Parathyroid adenoma (tissue), 2 donors: Measurements from ENCODE around the gene STIM1.
A peak's percentile ranks its signal among the peaks of the same experiment; 100 is the strongest.

Source experiments
- H2AFZ ChIP-seq: fragments of 300-600 bp; sonication (generic); one replicate; pipeline ENCODE4 v1.7.0; 2017; ENCODE audit warnings: antibody characterized with exemption, mild to moderate bottlenecking
- H3K27ac ChIP-seq: fragments of 300-600 bp; sonication (generic); one replicate; pipeline ENCODE4 v1.7.0; 2017
- H3K27me3 ChIP-seq: fragments of 300-600 bp; sonication (generic); one replicate; pipeline ENCODE4 v1.7.0; 2017; ENCODE audit warnings: low read length; ENCODE audit not compliant: control insufficient read depth, insufficient read depth
- H3K36me3 ChIP-seq: fragments of 300-600 bp; sonication (generic); one replicate; pipeline ENCODE4 v1.7.0; 2017; ENCODE audit warnings: low read length; ENCODE audit not compliant: control insufficient read depth, insufficient read depth
- H3K4me1 ChIP-seq: fragments of 300-600 bp; sonication (generic); one replicate; pipeline ENCODE4 v1.7.0; 2017; ENCODE audit warnings: control low read depth
- H3K4me2 ChIP-seq: fragments of 300-600 bp; sonication (generic); one replicate; pipeline ENCODE4 v1.7.0; 2017; ENCODE audit warnings: low read length
- H3K4me3 ChIP-seq: fragments of 300-600 bp; sonication (generic); one replicate; pipeline ENCODE4 v1.7.0; 2017; ENCODE audit warnings: low read depth, low read length
- H3K79me2 ChIP-seq: fragments of 300-600 bp; sonication (generic); one replicate; pipeline ENCODE4 v1.7.0; 2017; ENCODE audit warnings: control low read depth
- H3K9ac ChIP-seq: fragments of 300-600 bp; sonication (generic); one replicate; pipeline ENCODE4 v1.7.0; 2017; ENCODE audit warnings: mild to moderate bottlenecking
- H3K9me3 ChIP-seq: fragments of 300-600 bp; sonication (generic); one replicate; pipeline ENCODE4 v1.7.0; 2017; ENCODE audit warnings: low read length; ENCODE audit not compliant: control insufficient read depth
- TF ChIP-seq, protein P1 (sequence below): fragments of 300-600 bp; sonication (generic); IDR thresholded peaks from one replicate; pipeline ENCODE4 v1.7.0; 2017; ENCODE audit warnings: antibody characterized with exemption, mild to moderate bottlenecking
- donor health status: primary hyperparathyroidism.

STIM1 gene

GRCh38 chr11:3944198-3944597 lies 88.7 kb downstream of the STIM1 start:
- H3K27me3 ChIP-seq, result no peaks in the 10 kb centered on the region
- H3K27ac ChIP-seq, result peak overlapping the region; percentile 36
- H3K4me2 ChIP-seq, result no peak overlapping the region
- no peaks in the 10 kb centered on the region for H3K9me3 ChIP-seq
- no peak overlapping the region for H2AFZ ChIP-seq
- H3K9ac ChIP-seq, result no peak overlapping the region
- peaks cover 4% of the 10 kb centered on the region for H3K4me1 ChIP-seq
- H3K36me3 ChIP-seq, result no peaks in the 10 kb centered on the region
- H3K4me3 ChIP-seq, result no peak overlapping the region
- peaks cover 15% of the 10 kb centered on the region for H3K79me2 ChIP-seq
- TF ChIP-seq, protein P1, sequence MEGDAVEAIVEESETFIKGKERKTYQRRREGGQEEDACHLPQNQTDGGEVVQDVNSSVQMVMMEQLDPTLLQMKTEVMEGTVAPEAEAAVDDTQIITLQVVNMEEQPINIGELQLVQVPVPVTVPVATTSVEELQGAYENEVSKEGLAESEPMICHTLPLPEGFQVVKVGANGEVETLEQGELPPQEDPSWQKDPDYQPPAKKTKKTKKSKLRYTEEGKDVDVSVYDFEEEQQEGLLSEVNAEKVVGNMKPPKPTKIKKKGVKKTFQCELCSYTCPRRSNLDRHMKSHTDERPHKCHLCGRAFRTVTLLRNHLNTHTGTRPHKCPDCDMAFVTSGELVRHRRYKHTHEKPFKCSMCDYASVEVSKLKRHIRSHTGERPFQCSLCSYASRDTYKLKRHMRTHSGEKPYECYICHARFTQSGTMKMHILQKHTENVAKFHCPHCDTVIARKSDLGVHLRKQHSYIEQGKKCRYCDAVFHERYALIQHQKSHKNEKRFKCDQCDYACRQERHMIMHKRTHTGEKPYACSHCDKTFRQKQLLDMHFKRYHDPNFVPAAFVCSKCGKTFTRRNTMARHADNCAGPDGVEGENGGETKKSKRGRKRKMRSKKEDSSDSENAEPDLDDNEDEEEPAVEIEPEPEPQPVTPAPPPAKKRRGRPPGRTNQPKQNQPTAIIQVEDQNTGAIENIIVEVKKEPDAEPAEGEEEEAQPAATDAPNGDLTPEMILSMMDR, result no peak

GRCh38 chr11:3946455-3947017 lies 91.1 kb downstream of the STIM1 start:
- TF ChIP-seq, protein P1, result no peak
- Histone ChIP-seq H3K36me3 (no peaks in the 10 kb centered on the region), H3K9me3 (no peaks in the 10 kb centered on the region), H3K27me3 (no peaks in the 10 kb centered on the region), H3K79me2 (peaks cover 15% of the 10 kb centered on the region), H3K4me2 (no peak overlapping the region), H3K9ac (no peak overlapping the region), H3K27ac (peak overlapping the region; percentile 61), H2AFZ (no peak overlapping the region), H3K4me3 (no peak overlapping the region), H3K4me1 (peaks cover 7% of the 10 kb centered on the region)

- Histone ChIP-seq H3K9ac (no peak overlapping the region), H2AFZ (no peak overlapping the region), H3K4me3 (no peak overlapping the region), H3K4me2 (no peak overlapping the region), H3K36me3 (no peaks in the 10 kb centered on the region), H3K27ac (peak overlapping the region; percentile 42), H3K27me3 (no peaks in the 10 kb centered on the region), H3K4me1 (peaks cover 7% of the 10 kb centered on the region), H3K9me3 (no peaks in the 10 kb centered on the region), H3K79me2 (peaks cover 13% of the 10 kb centered on the region)
- TF ChIP-seq, protein P1, result no peak
Observed at GRCh38 chr11:3947061-3947460, 91.6 kb downstream of the STIM1 start.

GRCh38 chr11:3949125-3949524 lies 93.7 kb downstream of the STIM1 start:
- no peak overlapping the region for H3K4me2 ChIP-seq
- no peaks in the 10 kb centered on the region for H3K36me3 ChIP-seq
- peaks cover 12% of the 10 kb centered on the region for H3K79me2 ChIP-seq
- no peaks in the 10 kb centered on the region for H3K27me3 ChIP-seq
- H3K9me3 ChIP-seq, result no peaks in the 10 kb centered on the region
- H2AFZ ChIP-seq, result no peak overlapping the region
- H3K9ac ChIP-seq, result no peak overlapping the region
- TF ChIP-seq, protein P1, result no peak
- H3K27ac ChIP-seq, result no peak overlapping the region
- H3K4me1 ChIP-seq, result peaks cover 5% of the 10 kb centered on the region
- H3K4me3 ChIP-seq, result no peak overlapping the region

- H3K9me3 ChIP-seq, result no peaks in the 10 kb centered on the region
- H3K4me2 ChIP-seq, result no peak overlapping the region
- H3K79me2 ChIP-seq, result peaks cover 13% of the 10 kb centered on the region
- no peak overlapping the region for H3K4me3 ChIP-seq
- H3K9ac ChIP-seq, result no peak overlapping the region
- H3K27ac ChIP-seq, result no peak overlapping the region
- peaks cover 5% of the 10 kb centered on the region for H3K4me1 ChIP-seq
- H2AFZ ChIP-seq, result no peak overlapping the region
- no peaks in the 10 kb centered on the region for H3K27me3 ChIP-seq
- H3K36me3 ChIP-seq, result no peaks in the 10 kb centered on the region
- TF ChIP-seq, protein P1, result no peak
Observed at GRCh38 chr11:3950996-3951660, 95.7 kb downstream of the STIM1 start.
